Posterior cingulate gyrus (tissue), 11 donors: Measurements from ENCODE around the gene CTNNBIP1.

Experiments used
- DNase-seq, 10 donors: peaks; one replicate each; pipeline versions ENCODE4 v3.0.0 to v3.0.0-alpha.2; 2020 to 2021; ENCODE audit warnings: mixed read lengths in 3 of 10
- intact Hi-C: fragments of 100-400 bp; cut with DNase I; formaldehyde crosslinking; loops from one replicate; pipeline ENCODE4 v1.15.1; 2023

Gene CTNNBIP1

DNA sequence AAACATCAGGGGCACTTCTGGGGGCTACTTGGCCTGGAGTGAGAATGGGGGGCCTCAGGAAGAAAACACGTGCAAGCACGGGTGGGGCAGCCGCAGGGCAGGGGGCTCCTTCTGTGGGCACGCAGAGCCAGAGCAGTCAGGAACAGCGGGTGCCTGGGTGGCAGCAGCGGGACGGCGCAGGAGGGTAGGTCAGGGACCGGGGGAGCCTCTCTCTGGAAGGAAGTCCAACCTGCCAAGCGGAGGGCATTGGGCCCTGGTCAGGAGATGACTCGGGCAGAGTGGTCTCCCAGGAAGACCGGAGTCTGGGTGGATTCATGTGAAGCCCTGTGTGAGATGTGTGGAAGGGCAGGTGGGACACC, 27.1 kb downstream of the CTNNBIP1 start:
- intact Hi-C loops, result no loop called here
- peak in 1 of 10 donors; percentile 75 for DNase-seq

DNA sequence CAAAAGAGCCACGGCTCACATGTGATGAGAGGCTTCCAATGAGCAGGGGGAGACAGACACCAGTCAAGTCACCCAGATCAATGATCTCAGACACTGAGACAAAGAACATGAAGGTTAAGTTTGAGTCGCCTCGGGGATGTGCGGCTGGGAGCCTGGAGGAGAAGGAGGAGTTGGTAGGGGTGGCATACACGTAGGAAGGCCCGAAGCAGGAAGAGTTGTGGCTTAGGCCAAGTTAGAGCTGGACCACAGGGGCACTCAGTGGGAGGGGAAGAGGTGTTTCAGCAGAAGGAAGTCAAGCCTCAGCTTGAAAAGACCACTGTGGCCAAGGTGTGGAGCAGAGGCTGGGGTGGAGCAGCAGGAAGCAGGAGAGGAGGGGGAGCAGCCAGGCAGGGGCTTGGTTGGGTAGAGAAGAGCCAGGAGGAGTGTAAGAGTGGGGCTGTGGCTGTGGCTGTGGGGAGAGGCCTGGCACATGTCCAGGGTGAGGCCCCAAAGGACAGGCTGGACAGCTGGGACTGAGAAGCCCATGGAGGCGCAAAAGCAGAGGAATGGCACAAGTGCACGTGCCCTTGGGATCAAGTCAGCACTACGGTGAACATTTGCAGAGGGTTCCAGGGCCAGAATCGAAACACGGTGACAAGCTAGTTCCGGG, 27.6 kb downstream of the CTNNBIP1 start:
- intact Hi-C loops, result no loop called here
- DNase-seq, result peak in 3 of 10 donors; percentile 36 to 78 (median 47)

DNA sequence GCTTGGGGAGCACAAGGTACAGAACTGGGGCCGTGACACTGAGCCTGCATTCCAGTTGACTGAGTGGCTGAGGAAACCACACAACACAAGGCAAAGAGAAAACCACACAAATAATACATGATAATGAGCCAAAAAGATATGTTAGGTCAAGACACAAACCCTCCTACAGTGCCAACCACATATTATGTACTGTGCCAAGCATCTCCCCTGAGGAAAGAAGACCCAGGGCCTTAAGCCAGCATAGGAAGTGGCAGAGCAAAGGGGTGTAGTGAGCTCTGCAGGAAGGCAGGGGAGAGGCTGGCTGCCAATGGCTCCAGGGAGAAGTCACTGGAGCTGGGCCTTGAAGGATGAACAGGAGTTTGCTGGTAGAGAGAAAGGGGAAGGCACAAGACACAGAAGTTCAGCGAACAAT, 28.2 kb downstream of the CTNNBIP1 start:
- intact Hi-C loops, result no loop called here
- DNase-seq, result peak in 2 of 10 donors; percentile 3 to 13

DNA sequence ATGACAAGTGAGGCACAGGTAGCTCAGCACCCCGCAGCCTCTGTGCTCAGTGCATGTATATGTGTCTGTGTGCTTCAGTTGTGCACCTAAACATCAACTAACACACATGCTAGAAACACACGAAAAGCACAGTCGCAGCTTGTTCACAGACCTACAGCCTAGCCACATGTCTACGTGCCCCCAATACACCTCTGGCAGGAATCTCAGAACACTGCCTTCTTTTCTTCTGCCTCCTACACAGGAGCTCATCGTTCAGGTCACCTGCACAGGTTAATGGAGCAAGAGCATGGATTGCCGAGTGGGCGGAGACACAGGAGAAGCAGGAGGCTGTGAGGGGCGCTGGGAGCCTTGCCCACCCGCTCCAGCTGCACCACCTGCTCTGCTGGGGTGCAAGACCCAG, 31.7 kb downstream of the CTNNBIP1 start:
- peak in 2 of 10 donors; percentile 7 to 36 for DNase-seq
- intact Hi-C loops, result loop anchor here (10.0 kb wide), 1 partner anchor 156 kb away; the partner anchor contains the start of gene UBE4B

DNA sequence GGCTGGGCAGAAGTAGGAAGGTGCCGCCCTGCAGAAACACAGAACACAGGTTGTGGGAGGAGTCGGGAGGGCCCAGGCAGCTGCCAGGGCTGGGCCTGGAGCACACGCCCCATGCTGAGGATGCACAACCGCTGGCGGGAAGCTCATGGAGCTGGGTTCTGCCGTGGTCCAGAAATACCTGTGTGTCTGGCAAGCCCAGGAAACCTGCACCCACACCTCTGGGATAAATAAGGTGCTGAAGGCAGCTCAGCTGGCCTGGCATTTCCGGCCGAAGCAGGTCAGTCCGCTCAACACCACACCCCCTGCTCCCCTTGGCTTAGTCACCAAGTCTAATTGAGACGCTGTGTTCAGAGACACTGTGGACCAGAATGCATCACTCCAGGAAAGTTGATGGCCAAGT, 32.1 kb downstream of the CTNNBIP1 start:
- intact Hi-C loops, result loop anchor here (10.0 kb wide), 1 partner anchor 157 kb away; the partner anchor contains the start of gene UBE4B
- peak in 2 of 10 donors; percentile 43 to 50 for DNase-seq

DNA sequence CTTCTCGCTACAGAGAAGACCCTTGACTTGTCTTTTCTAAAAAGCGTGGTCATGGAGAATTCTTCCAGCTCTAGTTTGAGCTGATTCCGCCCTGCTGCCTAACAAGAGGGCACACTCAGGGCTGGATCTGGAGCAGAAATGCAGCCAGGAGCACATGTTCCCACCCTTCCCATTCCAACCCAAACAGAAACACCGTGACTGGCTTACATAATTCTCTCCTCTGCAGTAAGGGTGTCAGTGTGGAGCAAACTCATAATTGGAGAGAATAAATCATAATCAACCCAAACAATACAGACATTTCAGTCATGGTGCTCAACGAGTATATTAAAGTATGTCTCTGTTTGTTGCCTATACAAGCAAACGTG, 34.5 kb downstream of the CTNNBIP1 start:
- intact Hi-C loops, result loop anchor here (1.0 to 10.0 kb wide), 5 partner anchors 39 to 553 kb away; partner anchors contain the start of genes LZIC, NMNAT1 and UBE4B
- peak in 2 of 10 donors; percentile 69 to 80 for DNase-seq

DNA sequence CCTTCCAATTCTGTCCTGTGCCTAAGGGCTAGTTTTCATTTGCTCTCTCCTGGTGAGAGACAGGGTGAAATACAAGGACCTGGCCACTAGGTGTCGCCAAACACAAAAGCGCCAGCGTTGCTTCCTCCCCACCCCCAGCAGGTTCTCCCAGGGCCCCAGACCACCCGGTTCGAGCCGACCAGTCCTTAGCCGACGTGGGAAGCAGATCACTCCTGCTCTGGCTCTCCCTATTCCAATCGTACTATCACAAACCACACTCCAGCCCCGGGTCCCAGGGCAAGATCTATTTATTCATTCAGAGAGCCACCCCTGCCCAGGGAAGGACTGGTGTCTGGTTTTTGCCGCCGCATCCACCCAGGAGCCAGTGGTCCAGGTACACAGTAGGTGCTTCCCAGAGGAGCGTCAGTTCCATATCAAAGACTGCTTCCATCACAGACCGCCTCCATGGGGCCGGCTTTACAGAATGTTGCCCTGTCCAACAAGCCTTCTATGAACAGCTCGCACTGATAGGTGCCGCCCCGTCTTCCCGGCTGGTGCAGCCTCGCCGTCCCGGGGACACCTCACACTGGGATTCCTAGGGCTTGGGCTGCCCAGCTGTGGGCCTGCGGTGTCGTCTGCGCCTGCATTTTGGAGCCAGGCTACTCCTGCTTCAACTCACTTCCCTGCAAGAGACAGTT, 35.0 kb downstream of the CTNNBIP1 start:
- intact Hi-C loops, result loop anchor here (1.0 to 10.0 kb wide), 5 partner anchors 39 to 554 kb away; partner anchors contain the start of genes LZIC, NMNAT1 and UBE4B
- peak; percentile 56 to 96 (median 78) for DNase-seq

DNA sequence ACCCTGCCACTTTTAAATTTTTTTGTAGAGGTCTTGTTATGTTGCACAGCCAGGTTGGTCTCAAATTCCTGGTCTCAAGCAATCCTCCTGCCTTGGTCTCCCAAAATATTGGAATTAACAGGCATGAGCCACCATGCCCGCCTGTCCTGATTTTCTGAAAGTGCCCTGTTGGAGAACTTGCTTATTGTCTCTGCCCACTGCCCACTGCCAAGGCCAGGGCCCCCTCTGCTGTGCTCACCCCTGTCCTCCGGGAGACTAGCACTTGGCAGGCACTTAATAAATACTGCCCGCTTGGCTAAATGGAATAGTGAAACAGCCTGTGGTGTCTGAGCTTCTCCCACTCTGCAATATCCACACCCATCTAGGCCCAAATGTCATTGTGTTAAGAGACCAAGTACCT, 35.7 kb downstream of the CTNNBIP1 start:
- intact Hi-C loops, result loop anchor here (2.0 to 10.0 kb wide), 3 partner anchors 160 to 554 kb away; partner anchors contain the start of gene UBE4B
- peak in 3 of 10 donors; percentile 20 to 70 (median 30) for DNase-seq

DNA sequence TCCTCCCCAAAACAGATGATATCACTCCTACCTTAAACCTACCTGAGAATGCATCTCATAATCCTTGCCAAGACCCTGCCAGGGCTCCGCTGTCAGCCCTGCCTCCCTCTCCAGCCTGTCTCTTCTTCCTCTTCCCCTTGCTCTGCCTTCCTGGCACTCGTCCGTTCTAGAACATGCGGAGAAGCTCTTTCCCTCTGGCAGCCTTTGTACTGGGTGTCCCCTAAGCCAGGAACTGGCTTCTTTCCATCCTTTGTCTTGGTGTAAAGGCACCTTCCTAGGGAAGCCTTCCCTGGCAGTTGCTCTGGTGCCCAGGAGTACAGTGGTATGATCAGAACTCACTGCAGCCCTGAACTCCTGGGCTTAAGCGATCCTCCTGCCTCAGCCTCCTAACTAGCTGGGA, 36.1 kb downstream of the CTNNBIP1 start:
- intact Hi-C loops, result loop anchor here (2.0 to 10.0 kb wide), 3 partner anchors 161 to 555 kb away; partner anchors contain the start of gene UBE4B
- DNase-seq, result peak in 3 of 10 donors; percentile 20 to 22 (median 21)

DNA sequence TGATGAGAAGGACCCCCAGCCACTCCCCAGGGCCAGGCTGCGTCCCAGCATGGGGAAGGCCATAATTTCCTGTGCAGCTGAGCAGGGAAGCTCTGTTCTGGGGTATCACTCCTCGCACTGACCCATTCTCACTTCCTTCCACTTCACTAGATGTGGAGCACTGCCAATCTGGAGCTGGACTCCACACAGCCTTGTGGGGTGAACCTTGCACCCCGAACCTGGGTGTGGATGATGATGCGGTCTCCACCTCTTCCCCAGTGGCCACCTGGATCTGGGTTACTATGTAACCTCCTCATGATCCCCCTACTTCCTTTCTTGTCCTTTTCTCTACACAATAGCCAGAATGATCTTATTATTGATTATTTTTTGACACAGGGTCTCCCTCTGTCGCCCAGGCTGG, 36.7 kb downstream of the CTNNBIP1 start:
- peak in 1 of 10 donors; percentile 19 for DNase-seq
- intact Hi-C loops, result loop anchor here (10.0 kb wide), 1 partner anchor 161 kb away; the partner anchor contains the start of gene UBE4B

DNA sequence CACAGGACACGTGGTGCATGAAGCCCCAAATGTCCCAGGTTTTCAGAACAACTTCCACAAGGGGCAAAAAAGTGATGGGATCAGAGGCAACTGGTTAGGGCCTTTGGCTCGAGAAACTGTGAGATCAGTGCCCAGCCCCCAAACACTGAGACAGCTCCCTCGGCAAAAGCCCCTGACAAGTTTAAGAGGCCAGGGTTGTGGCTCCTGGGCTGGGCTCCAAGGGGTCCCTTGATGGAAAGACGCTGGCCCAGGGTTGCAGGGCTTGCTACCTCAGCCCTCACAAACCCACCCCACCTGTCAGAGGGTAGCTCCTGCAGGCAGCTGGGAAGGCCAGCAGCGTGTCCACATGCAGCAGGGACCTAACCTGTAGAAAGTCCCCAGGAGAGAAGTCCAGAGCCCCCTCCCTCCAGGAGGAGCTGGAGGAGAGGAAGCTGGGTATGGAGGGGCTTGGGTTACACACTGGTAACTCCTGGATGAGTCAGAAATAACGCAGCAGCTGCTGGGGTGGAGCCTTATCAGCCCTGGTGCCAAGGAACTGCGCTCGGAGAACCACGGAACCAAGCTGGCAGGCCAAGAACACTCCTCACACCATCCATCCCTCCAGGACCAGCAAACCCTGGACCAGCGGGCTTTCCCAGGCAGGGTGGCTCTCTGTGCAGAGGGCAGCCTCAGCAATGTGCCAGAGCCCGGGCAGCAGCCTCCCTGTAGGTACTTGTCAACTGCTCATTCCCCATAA, 37.5 kb downstream of the CTNNBIP1 start:
- DNase-seq, result peak in 3 of 10 donors; percentile 83 to 88 (median 87)
- intact Hi-C loops, result loop anchor here (10.0 kb wide), 1 partner anchor 162 kb away; the partner anchor contains the start of gene UBE4B

DNA sequence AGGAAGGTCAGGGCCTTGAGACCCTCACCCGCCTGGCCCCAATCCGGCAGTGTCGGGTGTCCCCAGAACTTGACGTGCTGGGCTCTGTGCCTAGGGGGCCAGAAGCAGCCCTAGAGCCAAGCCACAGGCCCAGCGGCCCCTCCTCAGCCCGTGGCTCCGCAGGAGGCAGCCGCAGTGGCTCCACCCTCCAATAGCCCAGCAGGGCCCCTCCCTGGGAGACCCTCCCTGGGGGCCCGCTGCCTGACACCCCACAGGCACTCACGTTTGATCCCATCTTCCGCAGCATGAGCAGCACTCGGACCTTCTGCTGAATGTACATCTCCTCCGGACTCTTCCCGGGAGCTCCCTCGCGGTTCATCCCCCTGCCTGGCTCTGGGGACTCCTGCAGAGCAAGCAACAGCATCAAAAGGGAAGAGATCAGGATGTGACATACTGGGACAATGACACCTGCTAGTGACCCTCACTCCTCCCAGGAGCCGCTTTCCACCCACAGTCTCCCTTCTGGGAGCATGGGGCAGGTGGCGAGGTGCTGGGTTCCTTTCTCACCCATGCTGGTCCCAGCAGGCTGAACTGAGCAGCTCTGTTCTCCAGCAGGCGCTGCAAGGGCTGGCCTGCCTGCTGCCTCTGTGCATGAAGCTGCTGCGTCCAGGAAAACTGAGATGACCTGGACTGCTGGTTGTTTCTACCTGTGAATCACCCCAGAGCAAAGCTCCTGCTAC, 38.2 kb downstream of the CTNNBIP1 start:
- peak in 3 of 10 donors; percentile 44 to 77 (median 64) for DNase-seq
- intact Hi-C loops, result loop anchor here (10.0 kb wide), 1 partner anchor 163 kb away; the partner anchor contains the start of gene UBE4B

DNA sequence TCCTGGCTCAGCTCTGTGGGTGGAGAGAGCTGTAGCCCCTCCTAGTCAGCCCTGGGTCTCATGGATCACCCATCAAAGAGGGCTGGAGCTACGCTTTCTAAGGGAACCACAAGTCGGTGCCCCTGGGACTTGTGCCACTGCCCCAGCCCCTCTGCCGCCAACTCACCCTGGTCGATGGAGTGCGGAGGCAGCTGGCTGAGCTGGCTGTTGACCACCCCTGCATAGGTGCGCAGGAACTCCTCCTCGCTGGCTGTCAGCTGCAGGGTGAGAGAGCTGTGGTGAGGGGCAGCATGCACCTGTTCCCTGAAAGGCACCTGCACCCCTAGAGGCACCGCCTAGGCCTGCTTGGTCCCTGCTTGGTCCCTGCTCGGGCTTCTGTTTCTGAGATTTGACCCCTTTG, 39.0 kb downstream of the CTNNBIP1 start:
- intact Hi-C loops, result loop anchor here (10.0 kb wide), 1 partner anchor 164 kb away; the partner anchor contains the start of gene UBE4B
- DNase-seq, result peak in 3 of 10 donors; percentile 49 to 67 (median 63)

DNA sequence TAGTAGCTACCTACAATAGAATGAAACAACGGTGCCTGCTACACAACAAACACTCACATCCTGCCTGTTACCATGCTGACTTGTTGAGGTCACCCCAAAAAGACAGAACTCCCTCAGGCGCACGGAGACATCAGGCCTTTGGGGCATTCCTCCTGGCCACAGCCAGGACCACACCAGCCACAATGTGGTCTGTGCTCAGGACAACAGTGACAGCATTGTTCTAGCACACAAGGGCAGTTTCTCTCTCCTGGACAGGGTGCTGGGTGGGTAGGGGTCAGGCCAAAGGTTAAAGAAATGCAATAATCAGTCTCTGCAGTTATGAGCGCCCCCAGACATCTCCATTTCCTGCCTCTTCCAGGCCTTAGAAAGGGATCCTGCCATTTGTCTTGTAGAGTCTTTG, 39.5 kb downstream of the CTNNBIP1 start:
- intact Hi-C loops, result loop anchor here (10.0 kb wide), 1 partner anchor 164 kb away; the partner anchor contains the start of gene UBE4B
- DNase-seq, result peak in 1 of 10 donors; percentile 66

DNA sequence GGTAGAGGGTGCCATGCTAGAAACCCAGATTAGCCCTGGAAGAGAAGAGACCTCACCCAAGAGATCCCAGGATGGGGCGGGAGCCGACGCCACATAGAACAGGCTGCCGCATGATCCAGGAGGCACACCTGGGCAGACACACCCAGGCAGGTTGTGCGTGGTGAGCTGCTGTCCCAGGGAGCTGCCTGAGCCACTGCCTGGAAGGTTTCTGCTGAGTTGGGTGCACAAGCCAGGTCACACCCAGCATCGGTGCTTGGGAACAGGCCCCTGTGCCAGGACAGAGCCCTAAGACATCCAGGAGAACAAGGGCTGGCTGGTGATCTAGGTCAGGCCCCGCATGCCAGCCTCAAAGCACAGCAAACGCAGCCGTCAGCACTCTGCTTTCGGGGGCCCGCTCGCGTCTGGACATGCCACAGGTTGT, 40.2 kb downstream of the CTNNBIP1 start:
- peak in 2 of 10 donors; percentile 54 to 67 for DNase-seq
- intact Hi-C loops, result loop anchor here (5.0 to 10.0 kb wide), 2 partner anchors 148 to 165 kb away; partner anchors contain the start of gene UBE4B

DNA sequence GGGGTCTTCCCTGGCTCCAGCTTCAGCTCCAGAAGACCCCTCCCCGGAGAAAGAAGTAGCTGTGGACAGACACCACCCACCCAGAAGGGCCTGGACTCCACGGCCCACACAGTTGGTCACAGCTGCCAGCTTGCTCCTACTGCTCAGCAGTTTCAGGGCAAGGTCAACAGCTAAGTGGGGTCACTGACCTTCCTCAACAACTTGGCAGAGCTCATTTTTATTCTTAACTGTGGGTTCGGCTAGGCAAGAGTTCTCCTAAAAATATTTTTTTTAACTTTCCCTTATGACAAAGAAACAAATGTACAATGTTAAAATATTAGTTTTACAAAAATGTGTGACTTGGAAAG, 41.9 kb downstream of the CTNNBIP1 start:
- intact Hi-C loops, result loop anchor here (1.0 to 5.0 kb wide), 2 partner anchors 84 to 146 kb away; no protein-coding TSS in a partner anchor
- no peak for DNase-seq

DNA sequence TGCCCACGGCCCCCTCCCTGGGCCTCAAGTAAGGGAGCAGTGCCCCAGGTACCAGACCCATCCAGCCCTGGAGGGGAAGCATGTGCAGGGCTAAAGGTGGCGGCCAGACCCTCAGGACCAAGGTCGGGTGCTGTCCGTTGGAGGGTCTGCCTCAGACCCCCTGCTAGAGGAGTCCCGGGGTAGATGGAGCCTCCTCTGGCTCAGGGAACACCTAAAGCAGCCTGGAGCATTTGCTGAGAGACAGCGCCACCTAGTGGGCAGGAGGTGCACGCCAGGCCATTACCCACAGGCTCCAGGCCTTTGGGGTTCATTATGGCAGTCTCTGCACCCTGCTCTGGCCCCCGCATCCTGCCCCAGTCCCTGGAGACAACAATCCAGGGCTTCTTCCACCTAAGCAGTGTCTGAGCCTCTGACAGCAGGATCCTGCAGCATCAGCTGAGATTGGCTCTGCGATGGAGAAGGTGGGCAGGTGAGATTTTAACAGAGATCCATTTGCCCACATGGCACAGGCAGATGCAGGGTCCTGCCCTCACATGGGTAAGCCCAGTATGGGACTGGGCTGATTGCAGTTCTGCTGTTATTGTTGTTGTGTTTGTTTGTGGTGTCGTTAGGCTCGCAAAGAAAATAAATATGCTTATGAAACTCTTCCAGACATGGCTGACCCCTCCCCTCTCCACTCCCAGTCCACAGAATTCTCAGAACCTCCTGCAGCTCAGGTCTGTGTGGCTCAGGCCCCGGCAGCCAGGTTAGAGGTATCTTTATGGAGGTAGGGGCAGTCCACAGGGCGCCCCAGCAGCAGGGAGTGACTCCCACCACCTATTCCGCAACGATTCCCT, 42.4 kb downstream of the CTNNBIP1 start:
- peak; percentile 67 to 97 (median 89) for DNase-seq
- intact Hi-C loops, result loop anchor here (1.0 to 5.0 kb wide), 3 partner anchors 83 to 240 kb away; no protein-coding TSS in a partner anchor

DNA sequence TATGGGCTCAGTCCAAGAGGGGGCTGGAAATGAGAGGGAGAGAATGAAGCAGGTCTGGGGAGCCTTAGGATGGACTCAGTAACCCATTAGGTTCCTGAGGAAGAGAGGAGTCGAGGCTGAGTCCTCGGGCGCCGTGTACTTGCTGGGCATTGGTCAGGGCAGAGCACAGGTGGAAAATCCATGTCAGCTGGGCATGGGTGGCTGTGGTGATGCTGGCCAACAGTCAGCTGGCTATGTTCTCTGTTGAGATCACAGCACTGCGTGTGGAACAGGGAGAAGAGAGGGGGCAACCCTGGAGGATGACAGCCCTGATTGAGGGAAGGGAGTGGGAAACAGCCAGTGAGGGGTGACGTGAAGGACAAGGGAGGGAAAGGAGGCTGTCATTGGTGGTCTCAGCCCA, 43.2 kb downstream of the CTNNBIP1 start:
- intact Hi-C loops, result loop anchor here (1.0 to 5.0 kb wide), 2 partner anchors 145 to 240 kb away; no protein-coding TSS in a partner anchor
- no peak for DNase-seq
